OCI-LY7 (cell line): ENCODE measurements around the gene WTAP.

Experiments
- CTCF ChIP-seq: fragments of 200-600 bp; sonication (generic); conservative IDR thresholded peaks from 2 replicates; pipeline ENCODE4 v1.5.1; 2014; ENCODE audit warnings: mild to moderate bottlenecking, antibody characterized with exemption, low read length, moderate library complexity, mixed read lengths
- EZH2phosphoT487 ChIP-seq: fragments of 200-600 bp; sonication (generic); IDR thresholded peaks from 2 replicates; pipeline ENCODE4 v1.6.1; 2018; ENCODE audit warnings: low read depth, borderline replicate concordance, mild to moderate bottlenecking, mixed run types, antibody characterized with exemption, low read length, moderate library complexity, mixed read lengths

GRCh38 chr6:159719287-159719686, 8.0 kb upstream of the WTAP start:
- TF ChIP-seq CTCF (no peak), EZH2phosphoT487 (no peak)
